AG04450 (cell line): Measurements from ENCODE around the gene HAL. TPM values are rescaled to one million over a fixed set of nuclear protein-coding genes. Genes with fewer than 3 reads are reported as not detected.

Source experiments
- CTCF ChIA-PET: fragments of 300-600, 350-600 bp; formaldehyde crosslinking; extraction: SDS; loops from one replicate; lab custom pipeline; 2022; ENCODE audit warnings: antibody characterized with exemption, inconsistent platforms; lab: Charles Lee
- POLR2A ChIA-PET: fragments of 350-600 bp; formaldehyde crosslinking; extraction: SDS; loops from one replicate; lab custom pipeline; 2021; ENCODE audit warnings: antibody characterized with exemption, inconsistent platforms; lab: Yijun Ruan, JAX
- DNase-seq: peaks from one replicate; pipeline ENCODE4 v3.0.0-alpha.2; 2011; ENCODE audit warnings: low read depth, low spot score
- H3K27ac ChIP-seq: one replicate; pipeline ENCODE4 v1.5.1; 2012; ENCODE audit warnings: low read depth, low read length, control low read depth
- H3K27me3 ChIP-seq: one replicate; pipeline ENCODE4 v1.6.0; 2012; ENCODE audit warnings: low read length; ENCODE audit not compliant: control insufficient read depth, insufficient read depth
- H3K4me3 ChIP-seq: 2 replicates; pipeline ENCODE4 v1.5.1; 2011; ENCODE audit warnings: mild to moderate bottlenecking, low read depth, low read length, control low read depth
- H3K9me3 ChIP-seq: 2 replicates; pipeline ENCODE4 v1.5.1; 2012; ENCODE audit warnings: low read length; ENCODE audit not compliant: control insufficient read depth, insufficient read depth
- polyA plus RNA-seq: library from polyadenylated mRNA; depleted of rRNA; stranded (reverse); fragments of >200 nt; gene quantifications from 2 replicates; pipeline ENCODE4 v1.2.3, GENCODE V29; 2011
- TF ChIP-seq, protein P1 (sequence below): IDR thresholded peaks from 2 replicates; pipeline ENCODE4 v1.5.1; 2011; ENCODE audit warnings: low read depth, low read length, control low read depth, inconsistent platforms

The HAL gene
- polyA plus RNA-seq, 1 experiment: 0.02 TPM

- CTCF ChIA-PET: interaction anchor here (0.9 to 1.0 kb wide), 2 partner anchors 30 to 187 kb away, joined by 3 to 4 read pairs; no protein-coding TSS in a partner anchor
These were observed 32.4 kb upstream of the HAL start for GRCh38 chr12:96028538-96028937.

DNA sequence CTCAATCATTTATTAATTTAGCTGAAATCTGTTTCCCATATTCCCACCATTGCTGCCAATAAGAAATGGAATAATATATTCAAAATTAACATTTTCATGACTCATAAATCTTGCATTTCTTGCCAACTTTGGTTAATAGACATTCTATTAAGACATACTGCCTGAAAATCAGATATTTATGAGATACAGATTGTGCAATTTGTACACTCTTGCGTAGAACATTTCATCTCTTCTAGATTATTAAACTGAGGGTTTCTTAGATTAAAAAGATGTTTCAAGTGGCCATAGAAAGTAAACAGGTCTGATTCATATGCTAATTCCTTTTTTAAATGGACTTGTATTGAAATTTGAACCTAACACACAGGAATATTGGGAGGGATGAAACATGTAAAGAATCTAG lies 30.2 kb upstream of the HAL start:
- Histone ChIP-seq H3K9me3 (no peaks in the 10 kb centered on the region), H3K27me3 (no peaks in the 10 kb centered on the region), H3K27ac (no peak overlapping the region), H3K4me3 (no peak overlapping the region)
- no peak for DNase-seq
- POLR2A ChIA-PET: interaction anchor here (0.7 kb wide), 1 partner anchor 9 kb away, joined by 6 read pairs; the partner anchor contains the start of gene LTA4H
- TF ChIP-seq, protein P1, sequence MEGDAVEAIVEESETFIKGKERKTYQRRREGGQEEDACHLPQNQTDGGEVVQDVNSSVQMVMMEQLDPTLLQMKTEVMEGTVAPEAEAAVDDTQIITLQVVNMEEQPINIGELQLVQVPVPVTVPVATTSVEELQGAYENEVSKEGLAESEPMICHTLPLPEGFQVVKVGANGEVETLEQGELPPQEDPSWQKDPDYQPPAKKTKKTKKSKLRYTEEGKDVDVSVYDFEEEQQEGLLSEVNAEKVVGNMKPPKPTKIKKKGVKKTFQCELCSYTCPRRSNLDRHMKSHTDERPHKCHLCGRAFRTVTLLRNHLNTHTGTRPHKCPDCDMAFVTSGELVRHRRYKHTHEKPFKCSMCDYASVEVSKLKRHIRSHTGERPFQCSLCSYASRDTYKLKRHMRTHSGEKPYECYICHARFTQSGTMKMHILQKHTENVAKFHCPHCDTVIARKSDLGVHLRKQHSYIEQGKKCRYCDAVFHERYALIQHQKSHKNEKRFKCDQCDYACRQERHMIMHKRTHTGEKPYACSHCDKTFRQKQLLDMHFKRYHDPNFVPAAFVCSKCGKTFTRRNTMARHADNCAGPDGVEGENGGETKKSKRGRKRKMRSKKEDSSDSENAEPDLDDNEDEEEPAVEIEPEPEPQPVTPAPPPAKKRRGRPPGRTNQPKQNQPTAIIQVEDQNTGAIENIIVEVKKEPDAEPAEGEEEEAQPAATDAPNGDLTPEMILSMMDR: no peak
- CTCF ChIA-PET: interaction anchor here (1.2 kb wide), 1 partner anchor 28 kb away, joined by 3 read pairs; no protein-coding TSS in a partner anchor

More at GRCh38 chr12:96028538-96028937, 32.4 kb upstream of the HAL start:
- TF ChIP-seq, protein P1: no peak
- no peak overlapping the region for H3K27ac ChIP-seq
- no peaks in the 10 kb centered on the region for H3K27me3 ChIP-seq
- no peaks in the 10 kb centered on the region for H3K9me3 ChIP-seq
- no peak for DNase-seq
- H3K4me3 ChIP-seq: no peak overlapping the region
- POLR2A ChIA-PET: no interaction called here

DNA sequence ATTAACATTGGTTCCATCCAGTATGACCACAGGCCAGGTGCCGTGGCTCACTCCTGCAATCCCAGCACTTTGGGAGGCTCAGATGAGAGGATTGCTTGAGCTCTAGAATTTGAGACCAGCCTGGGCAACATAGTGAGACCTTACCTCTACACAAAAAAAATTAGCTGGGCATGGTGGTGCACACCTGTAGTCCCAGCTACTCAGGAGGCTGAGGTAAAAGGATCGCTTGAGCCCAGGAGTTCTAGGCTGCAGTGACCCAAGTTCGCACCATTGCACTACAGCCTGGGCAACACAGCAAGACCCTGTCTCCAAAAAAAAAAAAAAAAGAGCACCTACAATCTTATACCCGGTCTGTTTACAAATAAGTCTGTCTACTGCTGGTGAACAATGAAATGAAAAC lies 29.4 kb upstream of the HAL start:
- no peaks in the 10 kb centered on the region for H3K9me3 ChIP-seq
- no peak overlapping the region for H3K4me3 ChIP-seq
- no peaks in the 10 kb centered on the region for H3K27me3 ChIP-seq
- ChIA-PET POLR2A (interaction anchor here (0.7 kb wide), 1 partner anchor 10 kb away, joined by 6 read pairs; the partner anchor contains the start of gene LTA4H), CTCF (interaction anchor here (0.6 kb wide), 1 partner anchor 447 kb away, joined by 4 read pairs; no protein-coding TSS in a partner anchor)
- TF ChIP-seq, protein P1: no peak
- H3K27ac ChIP-seq: no peak overlapping the region
- no peak for DNase-seq

GRCh38 chr12:96020314-96021003 lies 24.3 kb upstream of the HAL start:
- Histone ChIP-seq H3K27ac (no peak overlapping the region), H3K4me3 (no peak overlapping the region), H3K27me3 (no peaks in the 10 kb centered on the region), H3K9me3 (no peaks in the 10 kb centered on the region)
- no peak for DNase-seq
- ChIA-PET POLR2A (no interaction called here), CTCF (interaction anchor here (0.6 to 3.2 kb wide), 4 partner anchors 21 to 496 kb away, joined by 3 to 18 read pairs (median 7); no protein-coding TSS in a partner anchor)
- TF ChIP-seq, protein P1: no peak

DNA sequence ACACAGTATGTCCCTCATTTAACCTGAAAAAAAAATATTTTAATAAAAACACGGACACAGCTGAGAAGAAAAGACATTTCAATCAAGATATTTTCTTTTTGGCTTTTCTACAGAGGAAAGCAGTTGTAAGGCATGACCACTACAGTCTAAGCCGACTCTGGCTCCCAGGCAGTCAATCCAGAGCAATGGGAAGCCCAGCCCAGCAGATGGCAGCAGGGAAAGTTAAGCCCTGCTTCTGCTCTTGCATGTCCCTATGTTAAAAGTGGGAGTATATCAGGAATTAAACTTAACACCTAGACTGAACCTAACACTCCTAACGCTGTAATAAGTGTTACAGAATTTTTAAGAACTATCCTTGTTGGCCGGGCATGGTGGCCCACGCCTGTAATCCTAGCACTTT lies 19.5 kb upstream of the HAL start:
- H3K9me3 ChIP-seq: no peaks in the 10 kb centered on the region
- TF ChIP-seq, protein P1: peak; percentile 56
- H3K4me3 ChIP-seq: no peak overlapping the region
- H3K27ac ChIP-seq: no peak overlapping the region
- ChIA-PET POLR2A (no interaction called here), CTCF (interaction anchor here (1.0 to 4.0 kb wide), 5 partner anchors 15 to 501 kb away, joined by 4 to 41 read pairs (median 5); no protein-coding TSS in a partner anchor)
- H3K27me3 ChIP-seq: no peaks in the 10 kb centered on the region
- DNase-seq: no peak
